ENCODE results near the gene SYT15B. TPM values are rescaled to one million over a fixed set of nuclear protein-coding genes. Genes with fewer than 3 reads are reported as not detected.
"Not testable (repeated sequence)": the region's sequence is repeated elsewhere in the genome, so short reads cannot be mapped to it uniquely, and the experiment has no call there.

Gene SYT15B
- total RNA-seq = 0.73 to 1.3 TPM (median 0.81 TPM) in 3 replicates

DNA sequence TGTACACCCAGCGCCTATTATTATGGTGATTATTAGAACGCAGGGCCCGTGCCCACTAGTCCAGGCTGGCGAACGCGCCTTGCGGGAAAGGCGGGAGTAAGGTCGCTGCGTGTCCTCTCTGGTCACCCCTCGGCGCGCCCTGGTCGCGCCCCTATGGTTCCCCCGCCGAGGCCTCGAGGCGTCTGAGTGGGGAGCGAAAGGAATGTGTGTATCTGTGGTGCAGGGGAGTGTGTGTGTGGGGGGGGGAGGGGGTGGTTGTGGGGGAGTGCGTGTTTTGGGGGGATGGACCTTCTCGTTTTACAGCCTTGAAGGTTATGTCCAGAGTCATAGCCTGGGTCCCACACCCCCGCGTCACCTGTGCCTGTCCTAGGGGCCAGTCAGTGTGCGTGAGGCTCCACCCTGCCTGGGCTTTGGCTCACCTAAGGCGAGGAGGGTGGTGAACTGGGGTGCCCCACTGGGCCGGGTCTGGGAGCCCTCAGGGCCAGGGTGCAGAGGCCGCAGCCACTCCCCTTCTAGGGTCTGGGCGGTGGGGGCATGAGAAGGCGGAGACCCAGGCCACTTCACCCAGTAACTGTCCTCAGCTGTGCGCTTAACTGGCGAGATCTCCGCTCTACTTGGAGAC, at the start of gene SYT15B:
Gene SYT15B, minus strand, starts transcription at position 39 of the 622 bp plus-strand sequence. CDS start 952 bp downstream, outside the sequence.
- H3K4me1 Mint-ChIP-seq; H3K27ac Mint-ChIP-seq; H3K9me3 Mint-ChIP-seq; DNase-seq (ENCODE audit: low spot score in 2 of 2, unreplicated experiment in 2 of 2); H3K36me3 Mint-ChIP-seq; H3K4me3 Mint-ChIP-seq; H3K27me3 Mint-ChIP-seq (ENCODE audit: low read depth): not testable (repeated sequence)

DNA sequence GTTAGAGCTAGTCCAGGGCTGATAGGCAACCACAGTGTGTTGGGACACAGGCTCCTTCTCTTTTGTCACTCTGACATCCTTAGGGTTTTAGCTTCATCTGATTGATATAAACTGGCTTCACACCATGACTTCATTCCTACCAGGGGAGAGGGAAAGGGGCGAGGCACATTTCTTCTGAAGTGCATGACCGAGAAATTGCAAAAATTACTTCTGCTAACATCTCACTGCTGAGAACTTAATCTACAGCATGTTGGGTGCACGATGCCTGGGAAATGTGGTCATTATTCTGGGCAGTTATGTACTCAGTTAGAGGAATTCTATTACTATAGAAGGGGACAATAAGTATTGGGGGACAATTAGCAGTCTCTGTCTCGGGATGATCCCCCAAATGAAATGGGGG, 16.2 kb upstream of the SYT15B start:
- not testable (repeated sequence) for H3K4me1 Mint-ChIP-seq; H3K36me3 Mint-ChIP-seq; DNase-seq (ENCODE audit: low spot score in 2 of 2, unreplicated experiment in 2 of 2); H3K27ac Mint-ChIP-seq; H3K4me3 Mint-ChIP-seq; H3K27me3 Mint-ChIP-seq (ENCODE audit: low read depth); H3K9me3 Mint-ChIP-seq

DNA sequence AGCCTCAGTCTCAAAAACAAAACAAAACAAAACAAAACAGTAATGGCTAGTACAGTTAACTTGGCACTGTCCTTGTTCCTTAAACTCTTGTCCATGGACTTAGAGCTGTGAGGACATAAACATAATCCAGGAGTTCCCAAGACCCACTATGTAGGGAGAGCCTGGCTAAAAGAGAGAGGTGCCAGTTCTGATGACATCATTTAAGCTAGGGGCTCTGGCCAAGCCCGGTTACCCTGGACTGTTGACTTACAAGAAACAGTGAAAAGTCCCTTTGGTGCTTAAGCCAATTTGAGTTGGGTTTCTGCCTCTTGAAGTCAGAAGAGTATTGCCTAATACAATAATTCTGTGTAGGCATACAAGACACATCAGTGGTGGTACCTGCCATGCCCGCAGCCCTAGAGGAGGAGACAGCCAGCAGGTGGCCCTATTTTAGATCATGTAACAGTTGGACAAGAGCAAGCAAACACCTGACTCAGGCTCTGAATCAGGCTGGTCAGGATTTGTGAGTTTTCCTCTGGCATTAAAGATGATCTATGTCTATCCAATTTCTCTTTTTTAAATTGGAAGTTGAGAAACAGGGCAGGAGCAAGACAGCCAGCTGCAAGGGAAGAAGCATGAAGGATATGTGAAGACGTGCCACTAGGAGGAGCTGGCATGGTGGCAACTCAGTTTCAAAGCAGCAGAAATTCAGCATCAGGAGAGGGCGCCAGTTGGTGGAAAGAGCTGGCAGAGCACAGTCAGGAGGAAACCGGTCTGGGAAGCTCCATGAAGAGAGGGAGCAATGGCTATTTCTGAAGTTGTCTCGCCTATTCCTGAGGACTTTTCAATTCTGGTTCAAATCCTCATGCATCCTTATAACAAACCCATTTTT, 12.2 kb upstream of the SYT15B start:
- H3K4me1 Mint-ChIP-seq; DNase-seq (ENCODE audit: low spot score in 2 of 2, unreplicated experiment in 2 of 2); H3K9me3 Mint-ChIP-seq; H3K27me3 Mint-ChIP-seq (ENCODE audit: low read depth); H3K4me3 Mint-ChIP-seq; H3K27ac Mint-ChIP-seq; H3K36me3 Mint-ChIP-seq: not testable (repeated sequence)

DNA sequence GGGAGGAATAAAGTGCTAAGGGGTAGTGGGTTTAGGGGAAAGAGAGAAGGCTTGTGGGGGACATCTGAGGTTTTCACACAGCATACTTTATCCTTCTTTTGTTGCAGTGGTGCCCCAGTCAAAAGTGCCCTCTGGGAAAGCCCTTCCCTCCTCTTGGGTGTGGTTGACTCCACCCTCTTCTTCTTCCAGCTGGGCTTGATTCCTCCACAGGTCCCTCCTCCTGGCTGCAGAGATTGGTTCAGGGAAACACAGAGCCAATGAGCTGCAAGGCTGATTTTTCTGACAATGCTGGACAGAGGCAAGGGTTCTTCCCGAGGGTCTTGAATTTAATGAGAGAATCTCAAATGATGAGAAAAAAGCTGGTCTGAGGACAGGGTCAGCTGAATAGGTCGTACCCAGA, 7.4 kb upstream of the SYT15B start:
- H3K4me1 Mint-ChIP-seq; DNase-seq (ENCODE audit: low spot score in 2 of 2, unreplicated experiment in 2 of 2): not testable (repeated sequence)

DNA sequence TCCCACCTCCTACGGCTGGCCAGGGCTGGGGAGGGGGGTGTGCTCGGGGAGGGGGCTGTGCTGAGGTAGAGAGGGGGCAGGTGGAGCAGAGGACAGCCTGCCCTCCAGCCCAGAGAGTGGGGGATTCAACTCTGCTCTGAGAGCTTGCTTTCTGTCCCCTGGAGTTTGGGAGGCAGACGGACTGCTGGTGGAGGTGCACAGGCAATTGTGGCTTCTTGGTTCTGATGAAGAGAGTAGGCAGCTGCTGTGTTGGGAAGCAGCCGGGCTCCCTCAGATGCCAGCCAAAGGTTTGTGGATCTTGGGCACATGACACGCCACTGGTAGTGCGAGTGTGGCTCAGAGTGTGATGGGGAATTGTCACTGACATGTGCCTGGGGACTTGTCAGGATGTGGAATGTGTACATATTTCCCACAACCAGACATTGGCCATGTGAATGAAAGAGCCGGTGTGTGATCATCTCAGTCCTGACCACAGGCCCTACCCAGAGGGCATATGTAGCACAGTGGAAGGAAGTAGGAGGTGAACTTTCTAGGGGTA, 5.3 kb upstream of the SYT15B start:
- DNase-seq (ENCODE audit: low spot score in 2 of 2, unreplicated experiment in 2 of 2); H3K9me3 Mint-ChIP-seq; H3K36me3 Mint-ChIP-seq; H3K27ac Mint-ChIP-seq; H3K4me3 Mint-ChIP-seq; H3K4me1 Mint-ChIP-seq; H3K27me3 Mint-ChIP-seq (ENCODE audit: low read depth): not testable (repeated sequence)

More for the DNA sequence above, 7.4 kb upstream of the SYT15B start:
- not testable (repeated sequence) for H3K9me3 Mint-ChIP-seq; H3K36me3 Mint-ChIP-seq; H3K27ac Mint-ChIP-seq; H3K4me3 Mint-ChIP-seq; H3K27me3 Mint-ChIP-seq (ENCODE audit: low read depth)

DNA sequence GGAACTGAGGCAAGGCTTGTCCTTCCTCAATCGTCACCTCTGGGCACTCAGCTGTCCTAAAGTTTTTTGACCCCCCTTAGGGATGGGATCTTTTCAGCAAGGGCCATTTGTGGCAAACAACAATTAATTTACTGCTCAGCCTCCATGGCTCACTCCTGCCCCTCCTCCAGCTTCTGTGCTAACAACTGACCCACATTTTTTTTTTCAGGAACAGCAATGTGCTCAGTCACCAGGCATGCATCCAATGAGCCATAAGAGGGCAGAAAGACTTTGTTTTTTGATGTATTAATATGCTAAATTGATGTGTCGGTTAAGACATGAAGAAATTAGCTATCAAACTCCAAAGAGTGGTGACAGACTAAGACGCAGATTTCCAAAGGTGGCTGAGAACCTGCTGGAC, 4.7 kb upstream of the SYT15B start:
- not testable (repeated sequence) for H3K4me3 Mint-ChIP-seq, H3K27ac Mint-ChIP-seq

DNA sequence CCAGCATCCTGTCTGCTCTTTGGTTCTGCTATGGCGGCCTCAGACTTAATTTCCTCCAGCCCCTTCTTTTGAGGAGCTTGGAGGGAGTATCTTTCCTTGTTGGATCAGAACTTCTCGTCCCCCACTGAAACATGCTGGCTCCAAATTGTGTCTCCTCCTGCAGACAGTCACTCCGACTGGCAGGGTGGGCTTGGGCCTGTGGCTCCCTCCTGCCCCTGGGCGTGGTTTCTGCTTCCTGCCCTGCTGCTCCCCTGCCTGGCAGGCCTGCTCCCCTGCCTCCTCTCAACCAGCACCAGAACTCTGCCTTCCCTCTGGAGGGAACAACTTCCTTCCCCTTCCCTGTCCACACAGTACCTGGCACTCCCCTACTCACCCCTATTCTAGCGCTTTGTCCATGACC, 3.8 kb upstream of the SYT15B start:
- H3K27ac Mint-ChIP-seq; H3K36me3 Mint-ChIP-seq; H3K27me3 Mint-ChIP-seq (ENCODE audit: low read depth); DNase-seq (ENCODE audit: low spot score in 2 of 2, unreplicated experiment in 2 of 2); H3K4me3 Mint-ChIP-seq; H3K9me3 Mint-ChIP-seq; H3K4me1 Mint-ChIP-seq: not testable (repeated sequence)

More for the DNA sequence above, 4.7 kb upstream of the SYT15B start:
- not testable (repeated sequence) for H3K36me3 Mint-ChIP-seq; H3K9me3 Mint-ChIP-seq; DNase-seq (ENCODE audit: low spot score in 2 of 2, unreplicated experiment in 2 of 2); H3K4me1 Mint-ChIP-seq; H3K27me3 Mint-ChIP-seq (ENCODE audit: low read depth)

DNA sequence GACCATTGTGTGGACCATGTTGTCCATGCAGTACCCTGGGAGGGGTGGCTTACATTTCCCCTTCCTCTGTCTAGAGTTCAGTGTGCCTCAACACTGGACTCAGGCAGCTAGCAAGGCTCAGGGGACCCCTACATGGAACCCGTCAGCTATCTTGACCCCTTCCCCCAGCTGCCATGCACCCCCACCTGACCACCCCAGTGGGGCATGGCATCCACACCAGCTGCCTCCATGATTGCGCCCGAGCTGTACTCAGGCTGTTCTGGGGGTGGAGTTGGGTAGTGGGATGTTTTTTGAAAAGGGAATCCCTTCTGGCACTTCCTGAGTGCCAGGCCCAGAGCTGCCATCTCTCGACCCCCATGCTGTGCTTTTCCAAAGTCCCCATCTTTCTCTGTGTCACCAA, 1.8 kb upstream of the SYT15B start:
- H3K36me3 Mint-ChIP-seq; H3K4me3 Mint-ChIP-seq; DNase-seq (ENCODE audit: low spot score in 2 of 2, unreplicated experiment in 2 of 2); H3K9me3 Mint-ChIP-seq; H3K27me3 Mint-ChIP-seq (ENCODE audit: low read depth); H3K27ac Mint-ChIP-seq; H3K4me1 Mint-ChIP-seq: not testable (repeated sequence)

DNA sequence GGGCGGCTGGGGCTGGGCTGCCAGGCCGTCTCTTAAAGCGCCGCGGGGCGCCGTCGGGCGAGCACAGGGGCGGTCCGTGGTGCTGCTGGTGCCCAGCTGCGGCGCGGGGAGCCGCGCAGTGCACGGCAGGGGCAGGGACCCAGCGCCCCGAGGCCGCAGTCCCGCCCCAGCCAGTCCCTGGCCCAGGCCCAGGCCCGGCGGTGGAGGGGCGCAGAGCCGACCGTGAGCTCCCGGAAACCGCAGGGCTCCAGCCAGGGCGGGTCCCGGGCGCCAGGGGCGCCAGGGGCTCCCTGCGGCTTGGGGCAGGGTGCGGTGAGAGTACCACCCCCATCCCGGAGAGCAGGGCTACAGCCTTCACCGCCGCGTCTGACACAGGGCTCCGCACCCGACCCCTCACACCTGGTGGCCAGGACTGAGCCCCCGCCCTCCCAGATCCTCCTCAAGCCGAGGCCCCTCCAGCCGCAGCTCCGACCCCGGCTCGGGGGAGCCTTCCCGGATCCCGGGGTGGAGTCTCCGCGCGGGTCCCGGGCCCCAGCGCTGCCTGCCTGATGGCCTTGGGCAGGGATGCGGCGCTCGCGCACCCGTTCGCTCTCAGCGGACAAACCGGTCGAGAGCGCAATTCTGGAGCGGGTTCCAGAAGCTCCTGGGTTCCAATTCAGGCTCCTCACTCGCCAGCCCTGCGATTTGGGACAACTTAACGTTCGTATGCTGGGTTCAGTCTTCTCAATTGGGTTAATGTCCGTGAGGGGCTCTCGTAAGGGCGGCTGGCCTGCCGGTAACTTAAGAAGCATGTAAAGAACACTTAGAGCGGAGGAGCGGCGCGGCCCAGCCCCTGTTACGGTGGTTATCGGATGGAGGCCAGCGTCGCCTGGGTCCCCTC, 478 bp downstream of the SYT15B start:
- H3K9me3 Mint-ChIP-seq; H3K4me1 Mint-ChIP-seq; H3K4me3 Mint-ChIP-seq; DNase-seq (ENCODE audit: low spot score in 2 of 2, unreplicated experiment in 2 of 2); H3K36me3 Mint-ChIP-seq; H3K27ac Mint-ChIP-seq; H3K27me3 Mint-ChIP-seq (ENCODE audit: low read depth): not testable (repeated sequence)

DNA sequence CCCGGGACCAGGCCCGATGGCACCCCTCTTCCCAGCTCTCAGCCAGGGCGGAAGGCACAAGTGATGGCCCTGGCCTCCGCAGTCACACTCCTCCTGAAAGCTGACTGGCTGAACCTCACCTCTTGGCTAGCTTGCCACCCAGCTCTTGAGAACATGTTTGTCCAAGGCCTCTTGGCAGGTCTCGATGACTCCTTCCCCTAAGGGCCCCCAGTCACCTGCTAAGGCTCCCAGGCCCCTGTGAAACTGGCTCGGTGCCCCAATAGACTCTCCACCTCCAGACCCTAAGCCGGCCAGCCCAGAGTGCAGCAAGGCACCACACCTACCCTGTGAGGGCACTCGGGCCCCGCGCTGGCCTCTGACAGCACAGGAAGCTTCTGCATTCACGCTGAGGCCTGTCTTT, 4.5 kb downstream of the SYT15B start:
- not testable (repeated sequence) for H3K27me3 Mint-ChIP-seq (ENCODE audit: low read depth); H3K9me3 Mint-ChIP-seq; H3K4me3 Mint-ChIP-seq; H3K36me3 Mint-ChIP-seq; H3K27ac Mint-ChIP-seq; H3K4me1 Mint-ChIP-seq; DNase-seq (ENCODE audit: low spot score in 2 of 2, unreplicated experiment in 2 of 2)

DNA sequence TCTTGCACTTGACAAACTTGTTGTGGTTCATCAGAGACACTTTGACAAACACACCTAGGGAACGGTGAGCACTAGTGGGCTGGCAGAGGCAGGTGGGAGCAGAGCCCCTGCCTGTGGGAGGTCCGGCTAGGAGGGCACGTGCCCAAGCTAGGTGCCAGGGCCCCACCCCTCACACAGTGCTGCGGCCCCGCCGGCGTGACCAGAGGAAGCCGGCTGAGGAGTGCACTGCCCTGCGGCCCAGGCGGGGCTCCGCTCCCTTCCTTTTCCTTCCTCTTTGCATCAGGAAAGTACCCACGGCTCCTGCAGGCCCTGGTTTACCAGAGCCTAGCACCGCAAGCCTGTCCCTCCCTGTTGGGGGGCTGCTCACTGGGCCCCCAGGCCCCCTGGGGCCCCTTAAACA, 7.2 kb downstream of the SYT15B start:
- H3K4me3 Mint-ChIP-seq; H3K4me1 Mint-ChIP-seq; H3K27ac Mint-ChIP-seq; DNase-seq (ENCODE audit: low spot score in 2 of 2, unreplicated experiment in 2 of 2); H3K9me3 Mint-ChIP-seq; H3K36me3 Mint-ChIP-seq; H3K27me3 Mint-ChIP-seq (ENCODE audit: low read depth): not testable (repeated sequence)

DNA sequence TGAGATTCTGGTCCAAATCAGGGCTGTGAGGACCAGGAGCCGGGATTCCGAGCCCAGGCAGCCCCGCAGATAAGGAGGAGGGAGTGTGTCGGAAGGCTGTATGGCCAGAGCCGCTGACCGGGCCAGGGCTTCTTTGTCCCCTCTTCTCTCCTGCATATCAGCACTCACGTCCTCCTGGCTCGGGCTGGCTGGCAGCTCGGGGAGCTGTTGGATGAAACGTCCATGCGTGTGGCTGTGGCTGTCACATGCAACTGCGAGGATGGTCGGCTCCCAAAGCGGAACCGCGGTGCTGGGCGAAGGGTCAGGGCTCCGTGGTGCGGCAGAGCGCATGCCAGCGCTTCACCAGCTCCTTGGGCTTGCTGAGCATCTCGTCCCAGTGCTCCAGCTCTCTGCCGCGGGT, 9.5 kb downstream of the SYT15B start:
- not testable (repeated sequence) for DNase-seq (ENCODE audit: low spot score in 2 of 2, unreplicated experiment in 2 of 2); H3K36me3 Mint-ChIP-seq; H3K27ac Mint-ChIP-seq; H3K27me3 Mint-ChIP-seq (ENCODE audit: low read depth); H3K4me1 Mint-ChIP-seq; H3K9me3 Mint-ChIP-seq; H3K4me3 Mint-ChIP-seq

DNA sequence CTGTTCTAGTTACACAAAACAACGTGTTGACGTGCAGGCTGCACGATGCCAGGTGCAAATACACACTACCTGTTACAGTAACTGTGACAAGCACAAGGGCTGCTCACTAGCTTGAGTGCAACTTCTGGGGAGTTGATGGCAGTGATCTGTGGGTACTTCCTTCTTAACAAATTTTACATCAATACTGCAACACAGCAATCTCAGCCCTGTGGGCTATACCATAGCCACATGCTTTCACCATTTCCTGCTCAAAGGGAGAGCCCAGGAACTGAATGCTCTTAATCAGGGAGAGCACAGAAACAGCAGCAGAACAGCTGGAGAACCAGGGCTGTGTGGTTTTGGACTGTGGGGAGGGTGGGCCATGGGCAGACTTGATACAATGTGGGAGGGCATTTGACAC, 10.2 kb downstream of the SYT15B start:
- H3K36me3 Mint-ChIP-seq; H3K27ac Mint-ChIP-seq; H3K4me3 Mint-ChIP-seq; H3K9me3 Mint-ChIP-seq; H3K27me3 Mint-ChIP-seq (ENCODE audit: low read depth); DNase-seq (ENCODE audit: low spot score in 2 of 2, unreplicated experiment in 2 of 2); H3K4me1 Mint-ChIP-seq: not testable (repeated sequence)
